HG03045 (cell line): ENCODE measurements around the gene ZBTB12.
"Not testable (repeated sequence)": the region's sequence is repeated elsewhere in the genome, so short reads cannot be mapped to it uniquely, and the experiment has no call there.

Experiments used
- ATAC-seq: cut with Tn5 transposase; IDR thresholded peaks from one replicate; pipeline ENCODE4 v1.9.1; 2021; ENCODE audit warnings: mild to moderate bottlenecking, moderate library complexity; ENCODE audit not compliant: unreplicated experiment

ZBTB12 gene

GRCh38 chr6:31901953-31902643, at the start of gene ZBTB12:
TSS of gene ZBTB12 (minus strand) at chr6:31902086. CDS start at chr6:31901305, 781 bp downstream.
- peak; percentile 65 for ATAC-seq

GRCh38 chr6:31949926-31950548, 48.2 kb upstream of the ZBTB12 start:
- ATAC-seq, result no peak

DNA sequence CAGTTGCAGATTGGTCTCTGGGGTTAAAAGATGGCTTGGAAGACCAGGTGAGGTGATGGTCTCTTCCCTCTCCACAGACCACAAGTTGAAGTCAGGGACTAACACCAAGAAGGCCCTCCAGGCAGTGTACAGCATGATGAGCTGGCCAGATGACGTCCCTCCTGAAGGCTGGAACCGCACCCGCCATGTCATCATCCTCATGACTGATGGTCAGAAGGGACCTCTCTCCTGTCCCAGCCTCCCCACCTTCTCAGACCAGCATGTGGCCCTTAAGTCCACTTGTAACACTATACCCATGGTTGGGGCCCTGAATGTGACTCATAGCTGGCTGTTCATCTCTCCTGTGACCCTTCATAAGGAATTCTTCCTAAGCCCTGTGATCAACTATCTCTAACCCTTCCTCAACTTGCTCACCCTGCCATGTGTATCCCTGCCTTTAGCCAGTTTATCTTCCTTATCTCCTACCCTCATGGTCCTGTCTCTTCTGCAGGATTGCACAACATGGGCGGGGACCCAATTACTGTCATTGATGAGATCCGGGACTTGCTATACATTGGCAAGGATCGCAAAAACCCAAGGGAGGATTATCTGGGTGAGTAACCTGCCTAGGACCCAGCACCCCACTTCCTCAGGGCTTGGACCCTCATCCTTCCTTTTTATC, 47.0 kb upstream of the ZBTB12 start:
- no peak for ATAC-seq

- ATAC-seq, result no peak
These were observed 46.4 kb upstream of the ZBTB12 start for GRCh38 chr6:31948306-31948705.

DNA sequence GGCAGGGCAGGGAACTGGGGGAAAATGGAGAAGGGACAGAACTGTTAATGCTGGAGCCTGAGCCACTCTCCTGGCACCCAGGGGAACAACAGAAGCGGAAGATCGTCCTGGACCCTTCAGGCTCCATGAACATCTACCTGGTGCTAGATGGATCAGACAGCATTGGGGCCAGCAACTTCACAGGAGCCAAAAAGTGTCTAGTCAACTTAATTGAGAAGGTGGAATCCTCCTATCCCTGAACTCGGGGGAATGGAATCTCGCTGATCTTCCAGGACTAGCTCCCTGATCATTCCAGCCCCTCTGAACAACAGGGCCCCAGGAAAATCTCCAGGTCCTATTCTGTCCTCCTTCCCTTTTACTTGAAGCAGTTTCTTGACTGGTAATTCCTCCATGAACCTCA, 46.0 kb upstream of the ZBTB12 start:
- no peak for ATAC-seq

- ATAC-seq, result no peak
These were observed 45.3 kb upstream of the ZBTB12 start for GRCh38 chr6:31947070-31947675.

DNA sequence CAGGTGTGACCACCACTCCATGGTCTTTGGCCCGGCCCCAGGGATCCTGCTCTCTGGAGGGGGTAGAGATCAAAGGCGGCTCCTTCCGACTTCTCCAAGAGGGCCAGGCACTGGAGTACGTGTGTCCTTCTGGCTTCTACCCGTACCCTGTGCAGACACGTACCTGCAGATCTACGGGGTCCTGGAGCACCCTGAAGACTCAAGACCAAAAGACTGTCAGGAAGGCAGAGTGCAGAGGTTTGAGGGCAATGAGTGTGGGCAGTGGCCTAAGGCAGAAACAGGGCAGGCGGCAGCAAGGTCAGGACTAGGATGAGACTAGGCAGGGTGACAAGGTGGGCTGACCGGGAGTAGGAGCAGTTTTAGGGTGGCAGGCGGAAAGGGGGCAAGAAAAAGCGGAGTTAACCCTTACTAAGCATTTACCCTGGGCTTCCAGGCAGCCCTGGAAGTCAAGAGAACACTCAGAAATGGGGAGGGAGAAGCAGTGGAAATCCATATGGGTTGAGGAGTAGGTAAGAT, 44.5 kb upstream of the ZBTB12 start:
- ATAC-seq, result no peak

DNA sequence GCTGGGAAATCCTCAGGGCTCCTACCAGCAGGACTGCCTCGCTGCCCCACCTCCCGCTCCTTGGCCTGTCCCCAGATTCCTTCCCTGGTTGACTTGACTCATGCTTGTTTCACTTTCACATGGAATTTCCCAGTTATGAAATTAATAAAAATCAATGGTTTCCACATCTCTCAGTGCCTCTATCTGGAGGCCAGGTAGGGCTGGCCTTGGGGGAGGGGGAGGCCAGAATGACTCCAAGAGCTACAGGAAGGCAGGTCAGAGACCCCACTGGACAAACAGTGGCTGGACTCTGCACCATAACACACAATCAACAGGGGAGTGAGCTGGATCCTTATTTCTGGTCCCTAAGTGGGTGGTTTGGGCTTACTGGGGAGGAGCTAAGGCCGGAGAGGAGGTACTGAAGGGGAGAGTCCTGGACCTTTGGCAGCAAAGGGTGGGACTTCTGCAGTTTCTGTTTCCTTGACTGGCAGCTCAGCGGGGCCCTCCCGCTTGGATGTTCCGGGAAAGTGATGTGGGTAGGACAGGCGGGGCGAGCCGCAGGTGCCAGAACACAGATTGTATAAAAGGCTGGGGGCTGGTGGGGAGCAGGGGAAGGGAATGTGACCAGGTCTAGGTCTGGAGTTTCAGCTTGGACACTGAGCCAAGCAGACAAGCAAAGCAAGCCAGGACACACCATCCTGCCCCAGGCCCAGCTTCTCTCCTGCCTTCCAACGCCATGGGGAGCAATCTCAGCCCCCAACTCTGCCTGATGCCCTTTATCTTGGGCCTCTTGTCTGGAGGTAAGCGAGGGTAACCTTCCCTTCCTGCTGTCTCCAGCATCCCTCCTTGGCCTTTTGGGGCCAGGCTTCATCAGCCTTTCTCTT, 43.9 kb upstream of the ZBTB12 start, which contains the start of gene CFB:
Gene CFB, plus strand, starts transcription at position 589 of the 863 bp plus-strand sequence. Its CDS starts 127 bp downstream, at position 716.
- no peak for ATAC-seq

- no peak for ATAC-seq
These were observed 43.2 kb upstream of the ZBTB12 start for GRCh38 chr6:31945154-31945506.

DNA sequence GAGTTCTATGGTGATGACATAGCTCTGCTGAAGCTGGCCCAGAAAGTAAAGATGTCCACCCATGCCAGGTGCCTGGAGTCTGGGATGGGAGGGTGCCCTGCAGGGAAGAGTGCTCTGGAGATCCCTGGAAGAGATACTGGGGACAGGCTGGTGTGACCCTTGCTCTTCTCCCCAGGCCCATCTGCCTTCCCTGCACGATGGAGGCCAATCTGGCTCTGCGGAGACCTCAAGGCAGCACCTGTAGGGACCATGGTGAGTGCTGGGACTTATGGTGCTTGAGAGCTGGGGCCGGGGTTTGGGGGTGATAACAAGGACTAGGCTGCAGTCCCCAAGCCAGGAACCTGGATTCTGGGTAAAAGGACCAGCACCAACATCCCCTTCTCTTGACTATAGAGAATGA, 41.9 kb upstream of the ZBTB12 start:
- no peak for ATAC-seq

DNA sequence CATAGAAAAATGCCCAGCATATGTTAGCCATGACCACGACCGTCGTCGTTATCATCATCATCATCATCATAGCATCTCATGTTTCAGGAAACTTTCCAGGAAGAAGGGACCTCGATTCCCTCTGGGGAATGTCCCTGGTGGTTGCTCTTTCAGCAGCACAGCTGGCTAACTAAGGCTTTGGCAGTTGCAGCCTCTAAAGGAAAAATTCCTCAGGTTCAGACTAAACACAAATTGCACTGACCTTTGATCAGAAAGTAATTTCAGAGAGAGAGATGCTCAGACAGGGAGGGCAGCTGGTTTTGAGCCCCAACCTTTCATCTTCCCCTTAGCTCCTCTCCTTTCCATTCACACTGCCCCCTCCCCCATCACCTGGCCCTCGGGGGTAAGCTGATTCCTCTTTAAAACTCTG, 38.4 kb upstream of the ZBTB12 start:
- ATAC-seq, result no peak

DNA sequence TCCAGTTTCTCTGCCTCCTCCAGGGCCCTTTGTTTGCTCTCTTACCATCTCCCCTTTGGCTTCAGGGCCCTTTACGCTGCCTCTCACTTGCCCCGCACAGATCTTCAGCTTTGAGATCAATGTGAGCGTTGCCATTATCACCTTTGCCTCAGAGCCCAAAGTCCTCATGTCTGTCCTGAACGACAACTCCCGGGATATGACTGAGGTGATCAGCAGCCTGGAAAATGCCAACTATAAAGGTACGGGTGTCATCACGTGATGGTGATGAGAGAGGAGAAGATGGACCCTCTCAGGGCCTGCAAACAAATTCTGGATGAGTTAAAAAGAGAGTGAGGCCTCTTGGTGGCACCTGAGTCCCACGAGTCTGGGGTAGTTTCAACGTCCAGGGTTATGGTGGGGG, 33.9 kb upstream of the ZBTB12 start:
- ATAC-seq, result no peak

- no peak for ATAC-seq
These were observed 33.1 kb upstream of the ZBTB12 start for GRCh38 chr6:31935021-31935420.

DNA sequence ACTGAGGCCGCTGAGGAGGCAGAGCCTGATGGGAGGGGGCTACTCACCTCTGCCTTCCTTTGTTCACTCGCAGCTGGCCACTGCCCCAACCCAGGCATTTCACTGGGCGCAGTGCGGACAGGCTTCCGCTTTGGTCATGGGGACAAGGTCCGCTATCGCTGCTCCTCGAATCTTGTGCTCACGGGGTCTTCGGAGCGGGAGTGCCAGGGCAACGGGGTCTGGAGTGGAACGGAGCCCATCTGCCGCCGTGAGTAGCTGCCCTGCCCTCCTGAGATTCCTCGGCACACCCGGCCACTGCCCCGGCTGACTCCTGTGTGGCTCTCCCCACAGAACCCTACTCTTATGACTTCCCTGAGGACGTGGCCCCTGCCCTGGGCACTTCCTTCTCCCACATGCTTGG, 31.7 kb upstream of the ZBTB12 start:
- no peak for ATAC-seq

DNA sequence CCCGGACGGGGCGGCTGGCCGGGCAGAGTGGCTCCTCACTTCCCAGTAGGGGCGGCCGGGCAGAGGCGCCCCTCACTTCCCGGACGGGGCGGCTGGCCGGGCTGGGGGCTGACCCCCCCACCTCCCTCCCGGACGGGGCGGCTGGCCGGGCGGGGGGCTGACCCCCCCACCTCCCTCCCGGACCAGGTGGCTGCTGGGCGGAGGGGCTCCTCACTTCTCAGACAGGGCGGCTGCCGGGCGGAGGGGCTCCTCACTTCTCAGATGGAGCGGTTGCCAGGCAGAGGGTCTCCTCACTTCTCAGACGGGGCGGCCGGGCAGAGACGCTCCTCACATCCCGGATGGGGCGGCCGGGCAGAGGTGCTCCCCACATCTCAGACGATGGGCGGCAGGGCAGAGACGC, 30.3 kb upstream of the ZBTB12 start:
- ATAC-seq, result not testable (repeated sequence)

- no peak for ATAC-seq
These were observed 29.1 kb upstream of the ZBTB12 start for GRCh38 chr6:31930962-31931361.

- no peak for ATAC-seq
These were observed 26.7 kb upstream of the ZBTB12 start for GRCh38 chr6:31928672-31928939.

DNA sequence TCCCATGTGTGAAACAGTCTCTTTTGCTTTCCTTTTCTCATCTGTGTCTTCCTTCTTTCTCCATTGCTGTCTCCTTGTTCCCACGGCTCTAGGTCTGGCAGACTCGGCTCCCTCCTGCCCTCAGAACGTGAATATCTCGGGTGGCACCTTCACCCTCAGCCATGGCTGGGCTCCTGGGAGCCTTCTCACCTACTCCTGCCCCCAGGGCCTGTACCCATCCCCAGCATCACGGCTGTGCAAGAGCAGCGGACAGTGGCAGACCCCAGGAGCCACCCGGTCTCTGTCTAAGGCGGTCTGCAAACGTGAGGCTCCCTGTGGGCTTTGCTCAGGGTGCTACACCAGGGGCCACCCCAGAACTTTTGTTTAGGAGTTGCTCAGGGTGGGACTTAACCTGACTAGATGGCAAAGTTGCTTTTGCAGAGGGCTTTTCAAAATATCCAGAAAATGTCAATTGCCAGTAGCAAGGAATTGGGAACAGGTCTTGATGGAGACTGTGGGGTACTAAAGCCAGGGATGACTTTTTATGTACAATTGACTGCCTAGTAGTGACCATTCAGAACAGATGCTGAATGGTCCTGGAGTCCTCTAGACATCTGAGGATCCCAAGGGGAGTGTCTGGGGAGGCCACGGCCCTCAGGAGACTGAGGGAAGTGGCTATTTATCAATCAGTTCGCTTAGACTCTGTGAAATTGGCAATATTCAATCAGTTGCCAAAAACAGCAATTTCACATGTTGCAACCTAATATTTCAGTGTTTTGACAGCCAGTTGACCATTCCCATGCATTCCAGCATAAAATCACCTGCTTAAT, 26.2 kb upstream of the ZBTB12 start:
- no peak for ATAC-seq

DNA sequence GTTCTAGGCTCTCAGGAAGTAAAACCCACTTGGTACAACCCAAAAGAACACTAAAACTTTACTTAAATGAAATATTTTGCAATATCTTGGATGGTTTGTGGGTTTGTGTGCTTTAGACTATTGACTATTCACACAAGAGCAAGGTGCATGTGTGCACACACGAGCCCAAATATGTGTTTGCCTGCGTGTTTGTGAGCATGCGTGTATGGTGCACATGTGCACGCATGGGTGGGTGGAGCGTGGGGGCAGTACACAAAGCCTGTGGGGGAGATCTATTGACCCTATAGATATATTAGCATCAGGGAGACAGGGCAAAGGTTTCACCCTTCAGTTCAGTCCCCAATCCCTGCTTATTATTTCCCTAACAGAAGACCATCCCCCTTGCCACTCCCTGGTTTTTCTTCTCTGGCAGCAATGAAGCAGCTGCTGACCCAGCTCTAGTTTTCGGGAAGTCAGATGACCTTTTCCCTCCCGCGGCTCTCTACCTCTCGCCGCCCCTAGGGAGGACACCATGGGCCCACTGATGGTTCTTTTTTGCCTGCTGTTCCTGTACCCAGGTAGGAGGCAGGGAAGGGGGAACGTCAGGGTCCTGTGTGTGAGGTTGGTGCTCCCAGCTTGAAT, 25.5 kb upstream of the ZBTB12 start, which contains the start of gene C2:
Gene C2, plus strand, starts transcription at position 476 of the 621 bp plus-strand sequence. Its CDS starts 36 bp downstream, at position 512.
- ATAC-seq, result no peak
